Lower lobe of right lung (tissue), 2 donors: ENCODE results near the gene CPA4. TPM values are rescaled to one million over a fixed set of nuclear protein-coding genes. Genes with fewer than 3 reads are reported as not detected.

Source experiments
- ATAC-seq, 2 donors: fragments of 200-7000 bp; cut with Tn5 transposase; one replicate each; pipeline ENCODE4 v1.9.1; 2020 to 2022; ENCODE audit warnings: mild to moderate bottlenecking in 2 of 2, moderate library complexity in 2 of 2
- DNase-seq: peaks from one replicate; pipeline ENCODE4 v3.0.0-alpha.2; 2020
- H3K27ac ChIP-seq: fragments of 200-600 bp; one replicate; pipeline ENCODE4 v1.8.0; 2022
- H3K27me3 ChIP-seq: fragments of 200-600 bp; one replicate; pipeline ENCODE4 v1.8.0; 2022; ENCODE audit warnings: low read depth
- H3K36me3 ChIP-seq: fragments of 200-600 bp; one replicate; pipeline ENCODE4 v1.8.0; 2022; ENCODE audit warnings: mild to moderate bottlenecking
- H3K4me1 ChIP-seq: fragments of 200-600 bp; one replicate; pipeline ENCODE4 v1.8.0; 2022
- H3K4me3 ChIP-seq: fragments of 200-600 bp; one replicate; pipeline ENCODE4 v1.8.0; 2022; ENCODE audit warnings: mild to moderate bottlenecking
- H3K9me3 ChIP-seq: fragments of 200-600 bp; one replicate; pipeline ENCODE4 v1.8.0; 2022
- intact Hi-C: fragments of 100-400 bp; cut with DNase I; formaldehyde crosslinking; loops from one replicate; pipeline ENCODE4 v1.11.0; 2022
- total RNA-seq: library from RNA; stranded (reverse); fragmentation: NEBNext Ultra II Directional; extraction: Animal tissue kit (Norgen Biotek cat#: 25700); gene quantifications from one replicate; pipeline ENCODE4 v1.2.1, GENCODE V29; 2021
- TF ChIP-seq, protein P1 (sequence below): fragments of 200-600 bp; IDR thresholded peaks from one replicate; pipeline ENCODE4 v1.8.0; 2022; ENCODE audit warnings: antibody characterized with exemption, mild to moderate bottlenecking
- donor health status: DM: no; HTN: yes; CAD: no; lungs with severe emphysema.

Gene CPA4
- total RNA-seq, 1 donor from 2014 or later: not detected

GRCh38 chr7:130303551-130303950 lies 10.6 kb downstream of the CPA4 start:
- no peaks in the 10 kb centered on the region for H3K27me3 ChIP-seq
- H3K36me3 ChIP-seq: no peaks in the 10 kb centered on the region
- TF ChIP-seq, protein P1, sequence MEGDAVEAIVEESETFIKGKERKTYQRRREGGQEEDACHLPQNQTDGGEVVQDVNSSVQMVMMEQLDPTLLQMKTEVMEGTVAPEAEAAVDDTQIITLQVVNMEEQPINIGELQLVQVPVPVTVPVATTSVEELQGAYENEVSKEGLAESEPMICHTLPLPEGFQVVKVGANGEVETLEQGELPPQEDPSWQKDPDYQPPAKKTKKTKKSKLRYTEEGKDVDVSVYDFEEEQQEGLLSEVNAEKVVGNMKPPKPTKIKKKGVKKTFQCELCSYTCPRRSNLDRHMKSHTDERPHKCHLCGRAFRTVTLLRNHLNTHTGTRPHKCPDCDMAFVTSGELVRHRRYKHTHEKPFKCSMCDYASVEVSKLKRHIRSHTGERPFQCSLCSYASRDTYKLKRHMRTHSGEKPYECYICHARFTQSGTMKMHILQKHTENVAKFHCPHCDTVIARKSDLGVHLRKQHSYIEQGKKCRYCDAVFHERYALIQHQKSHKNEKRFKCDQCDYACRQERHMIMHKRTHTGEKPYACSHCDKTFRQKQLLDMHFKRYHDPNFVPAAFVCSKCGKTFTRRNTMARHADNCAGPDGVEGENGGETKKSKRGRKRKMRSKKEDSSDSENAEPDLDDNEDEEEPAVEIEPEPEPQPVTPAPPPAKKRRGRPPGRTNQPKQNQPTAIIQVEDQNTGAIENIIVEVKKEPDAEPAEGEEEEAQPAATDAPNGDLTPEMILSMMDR: no peak
- intact Hi-C loops: no loop called here
- H3K27ac ChIP-seq: no peak overlapping the region
- no peak for ATAC-seq
- H3K4me1 ChIP-seq: no peaks in the 10 kb centered on the region
- no peaks in the 10 kb centered on the region for H3K9me3 ChIP-seq
- H3K4me3 ChIP-seq: no peak overlapping the region
- DNase-seq: no peak

DNA sequence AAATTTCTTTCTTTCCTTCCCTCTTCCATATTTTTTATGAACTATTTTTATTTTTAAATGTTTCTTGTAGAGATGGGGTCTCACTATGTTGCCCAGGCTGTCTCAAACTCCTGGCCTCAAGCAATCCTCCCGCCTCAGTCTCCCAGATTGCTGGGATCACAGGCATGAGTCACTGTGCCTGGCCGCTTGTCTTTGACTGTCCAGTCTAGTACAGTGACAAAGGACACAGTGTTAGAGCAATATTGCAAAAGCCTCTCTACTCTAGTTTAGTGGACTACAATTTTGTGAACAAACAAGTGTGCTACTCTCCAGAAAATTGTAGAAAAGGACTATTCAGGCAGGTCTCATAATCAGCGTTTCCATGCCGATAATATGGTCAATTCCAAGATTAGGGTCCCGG lies 11.0 kb downstream of the CPA4 start:
- no peaks in the 10 kb centered on the region for H3K36me3 ChIP-seq
- intact Hi-C loops: no loop called here
- no peak for DNase-seq
- no peaks in the 10 kb centered on the region for H3K9me3 ChIP-seq
- H3K4me3 ChIP-seq: no peak overlapping the region
- ATAC-seq: no peak
- H3K4me1 ChIP-seq: no peaks in the 10 kb centered on the region
- TF ChIP-seq, protein P1: no peak
- no peaks in the 10 kb centered on the region for H3K27me3 ChIP-seq
- no peak overlapping the region for H3K27ac ChIP-seq

GRCh38 chr7:130304878-130305277 lies 11.9 kb downstream of the CPA4 start:
- DNase-seq (no peak), ATAC-seq (no peak)
- Histone ChIP-seq H3K36me3 (no peaks in the 10 kb centered on the region), H3K4me3 (no peak overlapping the region), H3K27me3 (no peaks in the 10 kb centered on the region), H3K27ac (no peak overlapping the region), H3K9me3 (no peaks in the 10 kb centered on the region), H3K4me1 (no peaks in the 10 kb centered on the region)
- intact Hi-C loops: no loop called here
- TF ChIP-seq, protein P1: no peak

DNA sequence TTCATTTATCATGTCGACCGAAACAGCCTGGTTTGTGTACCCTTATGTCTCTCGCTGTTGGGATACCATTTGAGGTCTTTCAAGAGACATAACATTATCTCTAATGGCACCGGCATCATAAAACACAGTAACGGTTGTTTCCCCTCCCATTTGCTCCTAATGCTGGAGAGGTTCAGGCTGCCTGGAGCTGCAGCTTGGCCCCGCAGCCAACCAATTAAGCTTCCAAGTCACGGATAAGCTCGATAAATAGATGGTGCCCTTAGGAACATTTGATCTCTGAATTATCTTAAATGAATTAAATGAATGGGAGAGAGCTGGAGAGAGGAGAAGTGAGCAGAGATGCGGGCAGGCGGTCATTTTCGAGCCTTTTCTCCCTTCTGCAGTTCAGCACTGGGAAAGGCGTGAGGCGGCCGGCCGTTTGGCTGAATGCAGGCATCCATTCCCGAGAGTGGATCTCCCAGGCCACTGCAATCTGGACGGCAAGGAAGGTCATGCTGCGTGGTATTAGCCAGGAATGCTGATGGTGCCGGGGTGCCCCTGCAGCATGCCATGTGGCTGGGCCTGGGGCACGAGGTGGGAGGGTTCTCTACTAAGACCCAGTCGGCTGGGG lies 12.6 kb downstream of the CPA4 start:
- intact Hi-C loops: no loop called here
- H3K4me1 ChIP-seq: no peaks in the 10 kb centered on the region
- H3K36me3 ChIP-seq: no peaks in the 10 kb centered on the region
- H3K27ac ChIP-seq: no peak overlapping the region
- no peak for ATAC-seq
- H3K9me3 ChIP-seq: no peaks in the 10 kb centered on the region
- no peak overlapping the region for H3K4me3 ChIP-seq
- DNase-seq: no peak
- TF ChIP-seq, protein P1: no peak
- no peaks in the 10 kb centered on the region for H3K27me3 ChIP-seq

DNA sequence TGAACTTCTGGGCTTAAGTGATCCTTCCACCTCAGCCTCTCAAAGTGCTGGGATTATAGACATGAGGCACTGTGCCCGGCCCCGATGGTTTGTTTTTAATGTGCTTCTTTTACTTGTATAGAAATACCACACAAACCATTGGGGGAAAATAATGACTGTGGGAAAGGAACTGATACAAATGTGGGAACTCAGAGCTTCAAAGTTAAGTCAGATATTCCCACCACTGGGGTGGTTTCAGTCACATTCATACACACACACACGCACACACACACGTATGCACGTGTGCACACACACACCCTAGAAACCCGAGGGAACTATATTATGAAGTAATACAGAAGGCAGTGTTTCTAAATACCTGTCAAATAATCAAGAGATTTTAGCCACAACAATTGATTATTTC lies 17.0 kb downstream of the CPA4 start:
- TF ChIP-seq, protein P1: no peak
- H3K4me3 ChIP-seq: no peak overlapping the region
- DNase-seq (no peak), ATAC-seq (no peak)
- H3K36me3 ChIP-seq: no peaks in the 10 kb centered on the region
- no peaks in the 10 kb centered on the region for H3K4me1 ChIP-seq
- intact Hi-C loops: no loop called here
- no peaks in the 10 kb centered on the region for H3K9me3 ChIP-seq
- H3K27ac ChIP-seq: no peak overlapping the region
- no peaks in the 10 kb centered on the region for H3K27me3 ChIP-seq
